ENCODE data around the gene MEX3C.

The MEX3C gene

GRCh38 chr18:51171223-51171622 is 26.3 kb downstream of the MEX3C start:
- H3K4me1 ChIP-seq (ENCODE audit: control insufficient read depth in 5 of 5, insufficient read depth in 5 of 5, low read length in 5 of 5) = no peaks in the 10 kb centered on the region
- H3K27me3 ChIP-seq (ENCODE audit: control insufficient read depth in 5 of 5, insufficient read depth in 4 of 5, low read length in 5 of 5) = no peaks in the 10 kb centered on the region
- no peak overlapping the region for H3K9ac ChIP-seq (ENCODE audit: low read length in 5 of 5)
- H3K9me3 ChIP-seq (ENCODE audit: control insufficient read depth in 5 of 5, low read length in 5 of 5) = no peaks in the 10 kb centered on the region
- H3K36me3 ChIP-seq (ENCODE audit: control insufficient read depth in 5 of 5, insufficient read depth in 5 of 5, low read length in 5 of 5) = peaks cover 3 to 10% (median 6%) of the 10 kb centered on the region in 5 donors
- no peak overlapping the region for H3K27ac ChIP-seq (ENCODE audit: low read depth, low read length)
- H3K4me3 ChIP-seq (ENCODE audit: low read depth in 1 of 5, low read length in 5 of 5) = no peak overlapping the region

- H3K9ac ChIP-seq (ENCODE audit: low read length in 5 of 5) = no peak overlapping the region
Observed at GRCh38 chr18:51170664-51171063, 26.8 kb downstream of the MEX3C start.

GRCh38 chr18:51169731-51170130 is 27.8 kb downstream of the MEX3C start:
- Histone ChIP-seq H3K4me3 (ENCODE audit: low read depth in 1 of 5, low read length in 5 of 5) (no peak overlapping the region), H3K9me3 (ENCODE audit: control insufficient read depth in 5 of 5, low read length in 5 of 5) (no peaks in the 10 kb centered on the region), H3K27me3 (ENCODE audit: control insufficient read depth in 5 of 5, insufficient read depth in 4 of 5, low read length in 5 of 5) (no peaks in the 10 kb centered on the region), H3K9ac (ENCODE audit: low read length in 5 of 5) (no peak overlapping the region), H3K27ac (ENCODE audit: low read depth, low read length) (no peak overlapping the region), H3K36me3 (ENCODE audit: control insufficient read depth in 5 of 5, insufficient read depth in 5 of 5, low read length in 5 of 5) (peaks cover 0 to 2% (median 0%) of the 10 kb centered on the region in 5 donors), H3K4me1 (ENCODE audit: control insufficient read depth in 5 of 5, insufficient read depth in 5 of 5, low read length in 5 of 5) (peaks cover 0 to 6% (median 4%) of the 10 kb centered on the region in 5 donors)

More at GRCh38 chr18:51170664-51171063, 26.8 kb downstream of the MEX3C start:
- H3K36me3 ChIP-seq (ENCODE audit: control insufficient read depth in 5 of 5, insufficient read depth in 5 of 5, low read length in 5 of 5) = peaks cover 0 to 5% (median 3%) of the 10 kb centered on the region in 5 donors
- H3K9me3 ChIP-seq (ENCODE audit: control insufficient read depth in 5 of 5, low read length in 5 of 5) = no peaks in the 10 kb centered on the region
- no peak overlapping the region for H3K27ac ChIP-seq (ENCODE audit: low read depth, low read length)
- no peak overlapping the region for H3K4me3 ChIP-seq (ENCODE audit: low read depth in 1 of 5, low read length in 5 of 5)
- H3K27me3 ChIP-seq (ENCODE audit: control insufficient read depth in 5 of 5, insufficient read depth in 4 of 5, low read length in 5 of 5) = no peaks in the 10 kb centered on the region
- H3K4me1 ChIP-seq (ENCODE audit: control insufficient read depth in 5 of 5, insufficient read depth in 5 of 5, low read length in 5 of 5) = no peaks in the 10 kb centered on the region

GRCh38 chr18:51168960-51169662 is 28.4 kb downstream of the MEX3C start:
- Histone ChIP-seq H3K9me3 (ENCODE audit: control insufficient read depth in 5 of 5, low read length in 5 of 5) (no peaks in the 10 kb centered on the region), H3K4me1 (ENCODE audit: control insufficient read depth in 5 of 5, insufficient read depth in 5 of 5, low read length in 5 of 5) (peaks cover 0 to 9% (median 7%) of the 10 kb centered on the region in 5 donors), H3K9ac (ENCODE audit: low read length in 5 of 5) (no peak overlapping the region), H3K4me3 (ENCODE audit: low read depth in 1 of 5, low read length in 5 of 5) (no peak overlapping the region), H3K27me3 (ENCODE audit: control insufficient read depth in 5 of 5, insufficient read depth in 4 of 5, low read length in 5 of 5) (no peaks in the 10 kb centered on the region), H3K27ac (ENCODE audit: low read depth, low read length) (no peak overlapping the region), H3K36me3 (ENCODE audit: control insufficient read depth in 5 of 5, insufficient read depth in 5 of 5, low read length in 5 of 5) (no peaks in the 10 kb centered on the region)

- Histone ChIP-seq H3K4me3 (ENCODE audit: low read depth in 1 of 5, low read length in 5 of 5) (no peak overlapping the region), H3K27me3 (ENCODE audit: control insufficient read depth in 5 of 5, insufficient read depth in 4 of 5, low read length in 5 of 5) (no peaks in the 10 kb centered on the region), H3K36me3 (ENCODE audit: control insufficient read depth in 5 of 5, insufficient read depth in 5 of 5, low read length in 5 of 5) (no peaks in the 10 kb centered on the region), H3K9me3 (ENCODE audit: control insufficient read depth in 5 of 5, low read length in 5 of 5) (no peaks in the 10 kb centered on the region), H3K27ac (ENCODE audit: low read depth, low read length) (no peak overlapping the region), H3K9ac (ENCODE audit: low read length in 5 of 5) (no peak overlapping the region), H3K4me1 (ENCODE audit: control insufficient read depth in 5 of 5, insufficient read depth in 5 of 5, low read length in 5 of 5) (peaks cover 0 to 9% (median 7%) of the 10 kb centered on the region in 5 donors)
Observed at GRCh38 chr18:51168026-51168742, 29.3 kb downstream of the MEX3C start.

GRCh38 chr18:51165296-51165695 is 32.2 kb downstream of the MEX3C start:
- H3K4me3 ChIP-seq (ENCODE audit: low read depth in 1 of 5, low read length in 5 of 5) = no peak overlapping the region
- no peaks in the 10 kb centered on the region for H3K36me3 ChIP-seq (ENCODE audit: control insufficient read depth in 5 of 5, insufficient read depth in 5 of 5, low read length in 5 of 5)
- H3K9ac ChIP-seq (ENCODE audit: low read length in 5 of 5) = no peak overlapping the region
- H3K27me3 ChIP-seq (ENCODE audit: control insufficient read depth in 5 of 5, insufficient read depth in 4 of 5, low read length in 5 of 5) = no peaks in the 10 kb centered on the region
- no peak overlapping the region for H3K27ac ChIP-seq (ENCODE audit: low read depth, low read length)
- peaks cover 0 to 9% (median 7%) of the 10 kb centered on the region in 5 donors for H3K4me1 ChIP-seq (ENCODE audit: control insufficient read depth in 5 of 5, insufficient read depth in 5 of 5, low read length in 5 of 5)
- H3K9me3 ChIP-seq (ENCODE audit: control insufficient read depth in 5 of 5, low read length in 5 of 5) = no peaks in the 10 kb centered on the region

GRCh38 chr18:51164761-51165281 is 32.7 kb downstream of the MEX3C start:
- H3K4me3 ChIP-seq (ENCODE audit: low read depth in 1 of 5, low read length in 5 of 5) = no peak overlapping the region
- no peaks in the 10 kb centered on the region for H3K36me3 ChIP-seq (ENCODE audit: control insufficient read depth in 5 of 5, insufficient read depth in 5 of 5, low read length in 5 of 5)
- H3K27me3 ChIP-seq (ENCODE audit: control insufficient read depth in 5 of 5, insufficient read depth in 4 of 5, low read length in 5 of 5) = no peaks in the 10 kb centered on the region
- peaks cover 0 to 9% (median 7%) of the 10 kb centered on the region in 5 donors for H3K4me1 ChIP-seq (ENCODE audit: control insufficient read depth in 5 of 5, insufficient read depth in 5 of 5, low read length in 5 of 5)
- no peak overlapping the region for H3K27ac ChIP-seq (ENCODE audit: low read depth, low read length)
- H3K9me3 ChIP-seq (ENCODE audit: control insufficient read depth in 5 of 5, low read length in 5 of 5) = no peaks in the 10 kb centered on the region
- H3K9ac ChIP-seq (ENCODE audit: low read length in 5 of 5) = no peak overlapping the region

GRCh38 chr18:51164342-51164741 is 33.1 kb downstream of the MEX3C start:
- Histone ChIP-seq H3K4me3 (ENCODE audit: low read depth in 1 of 5, low read length in 5 of 5) (no peak overlapping the region), H3K27ac (ENCODE audit: low read depth, low read length) (no peak overlapping the region), H3K9me3 (ENCODE audit: control insufficient read depth in 5 of 5, low read length in 5 of 5) (no peaks in the 10 kb centered on the region), H3K36me3 (ENCODE audit: control insufficient read depth in 5 of 5, insufficient read depth in 5 of 5, low read length in 5 of 5) (no peaks in the 10 kb centered on the region), H3K27me3 (ENCODE audit: control insufficient read depth in 5 of 5, insufficient read depth in 4 of 5, low read length in 5 of 5) (no peaks in the 10 kb centered on the region), H3K4me1 (ENCODE audit: control insufficient read depth in 5 of 5, insufficient read depth in 5 of 5, low read length in 5 of 5) (peaks cover 0 to 9% (median 7%) of the 10 kb centered on the region in 5 donors), H3K9ac (ENCODE audit: low read length in 5 of 5) (no peak overlapping the region)

GRCh38 chr18:51163543-51163942 is 33.9 kb downstream of the MEX3C start:
- Histone ChIP-seq H3K4me1 (ENCODE audit: control insufficient read depth in 5 of 5, insufficient read depth in 5 of 5, low read length in 5 of 5) (peaks cover 0 to 9% (median 7%) of the 10 kb centered on the region in 5 donors), H3K9ac (ENCODE audit: low read length in 5 of 5) (no peak overlapping the region), H3K36me3 (ENCODE audit: control insufficient read depth in 5 of 5, insufficient read depth in 5 of 5, low read length in 5 of 5) (no peaks in the 10 kb centered on the region), H3K9me3 (ENCODE audit: control insufficient read depth in 5 of 5, low read length in 5 of 5) (no peaks in the 10 kb centered on the region), H3K27ac (ENCODE audit: low read depth, low read length) (no peak overlapping the region), H3K27me3 (ENCODE audit: control insufficient read depth in 5 of 5, insufficient read depth in 4 of 5, low read length in 5 of 5) (no peaks in the 10 kb centered on the region), H3K4me3 (ENCODE audit: low read depth in 1 of 5, low read length in 5 of 5) (no peak overlapping the region)

- Histone ChIP-seq H3K27ac (ENCODE audit: low read depth, low read length) (no peak overlapping the region), H3K36me3 (ENCODE audit: control insufficient read depth in 5 of 5, insufficient read depth in 5 of 5, low read length in 5 of 5) (no peaks in the 10 kb centered on the region), H3K9me3 (ENCODE audit: control insufficient read depth in 5 of 5, low read length in 5 of 5) (no peaks in the 10 kb centered on the region), H3K9ac (ENCODE audit: low read length in 5 of 5) (no peak overlapping the region), H3K4me1 (ENCODE audit: control insufficient read depth in 5 of 5, insufficient read depth in 5 of 5, low read length in 5 of 5) (peaks cover 0 to 9% (median 7%) of the 10 kb centered on the region in 5 donors), H3K27me3 (ENCODE audit: control insufficient read depth in 5 of 5, insufficient read depth in 4 of 5, low read length in 5 of 5) (no peaks in the 10 kb centered on the region), H3K4me3 (ENCODE audit: low read depth in 1 of 5, low read length in 5 of 5) (no peak overlapping the region)
Observed at GRCh38 chr18:51162617-51163016, 34.9 kb downstream of the MEX3C start.
